Fibroblast of pulmonary artery (primary cell): ENCODE data around the gene PRR9.
"Not testable (repeated sequence)": the region's sequence is repeated elsewhere in the genome, so short reads cannot be mapped to it uniquely, and the experiment has no call there.

Experiments used
- DNase-seq: peaks from one replicate; pipeline ENCODE4 v3.0.0-alpha.2; 2010; ENCODE audit warnings: low read depth
- H3K4me3 ChIP-seq: replicated peaks from 2 replicates; pipeline ENCODE4 v1.5.1; 2011; ENCODE audit warnings: low read depth, mild to moderate bottlenecking, control low read depth, low read length, moderate library complexity
- TF ChIP-seq, protein P1 (sequence below): IDR thresholded peaks from 2 replicates; pipeline ENCODE4 v1.5.1; 2011; ENCODE audit warnings: mild to moderate bottlenecking, control low read depth, low read length, inconsistent platforms; ENCODE audit errors: missing control alignments

PRR9 gene

DNA sequence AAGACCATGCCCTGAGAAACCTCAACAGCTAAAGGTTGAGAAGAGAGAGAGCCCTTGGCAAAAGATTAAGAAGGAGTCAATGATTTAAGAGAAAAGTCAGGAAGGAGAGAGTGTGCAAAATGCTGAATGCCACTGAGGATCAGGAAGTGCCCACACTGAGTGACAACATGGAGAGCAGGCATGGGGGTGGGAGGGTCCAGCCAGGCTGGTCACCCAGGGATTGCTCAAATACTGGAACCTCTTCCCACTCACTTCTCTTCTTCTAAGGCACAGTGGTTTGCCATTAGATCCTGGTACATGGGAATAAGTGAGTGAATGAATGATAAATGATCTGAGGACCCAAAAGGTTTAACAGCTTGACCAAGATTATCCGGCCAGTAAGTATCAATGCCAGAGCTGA is 11.1 kb downstream of the PRR9 start:
- no peak overlapping the region for H3K4me3 ChIP-seq
- no peak for DNase-seq
- TF ChIP-seq, protein P1, sequence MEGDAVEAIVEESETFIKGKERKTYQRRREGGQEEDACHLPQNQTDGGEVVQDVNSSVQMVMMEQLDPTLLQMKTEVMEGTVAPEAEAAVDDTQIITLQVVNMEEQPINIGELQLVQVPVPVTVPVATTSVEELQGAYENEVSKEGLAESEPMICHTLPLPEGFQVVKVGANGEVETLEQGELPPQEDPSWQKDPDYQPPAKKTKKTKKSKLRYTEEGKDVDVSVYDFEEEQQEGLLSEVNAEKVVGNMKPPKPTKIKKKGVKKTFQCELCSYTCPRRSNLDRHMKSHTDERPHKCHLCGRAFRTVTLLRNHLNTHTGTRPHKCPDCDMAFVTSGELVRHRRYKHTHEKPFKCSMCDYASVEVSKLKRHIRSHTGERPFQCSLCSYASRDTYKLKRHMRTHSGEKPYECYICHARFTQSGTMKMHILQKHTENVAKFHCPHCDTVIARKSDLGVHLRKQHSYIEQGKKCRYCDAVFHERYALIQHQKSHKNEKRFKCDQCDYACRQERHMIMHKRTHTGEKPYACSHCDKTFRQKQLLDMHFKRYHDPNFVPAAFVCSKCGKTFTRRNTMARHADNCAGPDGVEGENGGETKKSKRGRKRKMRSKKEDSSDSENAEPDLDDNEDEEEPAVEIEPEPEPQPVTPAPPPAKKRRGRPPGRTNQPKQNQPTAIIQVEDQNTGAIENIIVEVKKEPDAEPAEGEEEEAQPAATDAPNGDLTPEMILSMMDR: no peak

DNA sequence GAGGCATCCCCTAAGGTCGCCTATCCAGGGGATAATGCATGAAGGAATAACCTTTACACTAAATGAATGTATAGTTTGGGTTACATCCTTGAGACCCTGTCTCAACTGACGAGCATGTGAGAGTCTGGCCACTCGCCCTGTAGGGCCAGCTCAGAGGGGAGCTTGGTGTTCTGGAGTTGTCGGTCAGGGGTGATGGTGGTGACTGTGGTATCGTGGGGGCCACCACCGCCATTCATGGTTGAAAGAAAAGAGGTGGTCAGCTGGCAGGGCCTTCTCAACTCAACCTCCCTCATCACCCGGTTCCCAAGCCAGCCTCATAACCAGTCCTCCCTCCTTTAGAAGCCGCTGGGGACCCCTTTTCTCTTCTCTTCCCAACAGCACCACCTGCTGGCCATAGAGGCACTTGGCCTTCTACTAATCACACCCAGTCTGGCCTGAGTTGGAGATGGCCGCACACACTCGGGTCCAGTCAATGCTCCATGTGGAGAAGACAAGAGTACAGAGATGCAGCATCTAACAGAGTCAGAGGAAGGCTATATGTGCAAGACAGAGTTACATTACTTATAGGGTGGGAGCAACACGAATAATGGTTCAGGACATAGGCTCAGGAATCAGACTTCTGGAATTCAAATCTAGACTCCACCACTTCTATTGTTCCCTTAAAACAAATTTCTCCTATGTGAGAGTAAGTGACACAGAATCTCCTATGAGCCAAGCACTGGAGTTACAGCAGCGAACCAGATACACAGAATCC is 11.9 kb downstream of the PRR9 start:
- DNase-seq: not testable (repeated sequence)

DNA sequence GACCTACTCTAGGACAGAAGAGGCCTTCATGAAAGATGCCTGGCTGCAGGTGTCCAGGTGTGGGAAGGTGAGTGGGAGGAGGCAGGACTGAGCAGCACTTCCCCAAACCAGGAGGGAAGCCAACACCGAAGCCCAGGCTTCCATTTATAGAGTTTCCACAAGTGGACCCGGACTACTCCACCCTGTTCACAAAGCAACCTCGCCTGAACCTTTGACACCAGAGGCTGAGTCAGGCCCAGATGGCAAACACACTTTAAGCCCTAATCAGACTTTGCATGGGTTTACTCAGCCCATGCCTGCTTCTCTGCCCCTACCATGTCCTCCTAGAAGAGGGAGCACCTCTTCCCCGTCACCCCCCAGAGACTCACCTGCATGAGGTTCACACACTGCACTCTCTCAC is 14.0 kb downstream of the PRR9 start:
- no peak for DNase-seq
- TF ChIP-seq, protein P1: no peak
- H3K4me3 ChIP-seq: no peak overlapping the region

More for the DNA sequence above, 11.9 kb downstream of the PRR9 start:
- H3K4me3 ChIP-seq: not testable (repeated sequence)
- TF ChIP-seq, protein P1: peak; percentile 43

DNA sequence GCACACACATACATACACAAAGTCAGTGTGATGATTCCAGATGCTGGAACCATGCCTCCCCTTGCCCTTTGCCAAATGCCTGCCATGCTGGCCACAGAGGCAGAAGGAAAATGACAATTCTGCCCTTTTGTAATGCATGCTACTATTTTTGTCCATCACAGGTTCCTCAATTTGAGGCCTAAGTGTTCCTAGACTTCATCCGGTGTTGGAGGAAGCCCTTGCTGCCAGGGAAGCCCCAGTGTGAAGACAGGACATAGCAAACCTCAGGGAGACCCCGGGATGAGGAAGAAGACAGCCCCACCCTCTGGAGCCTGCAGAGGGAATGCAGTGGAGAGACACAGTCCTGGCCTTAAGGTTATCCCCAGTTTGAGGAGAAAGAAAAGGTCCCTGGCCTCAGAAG is 14.4 kb downstream of the PRR9 start:
- DNase-seq: no peak
- H3K4me3 ChIP-seq: no peak overlapping the region
- TF ChIP-seq, protein P1: no peak

DNA sequence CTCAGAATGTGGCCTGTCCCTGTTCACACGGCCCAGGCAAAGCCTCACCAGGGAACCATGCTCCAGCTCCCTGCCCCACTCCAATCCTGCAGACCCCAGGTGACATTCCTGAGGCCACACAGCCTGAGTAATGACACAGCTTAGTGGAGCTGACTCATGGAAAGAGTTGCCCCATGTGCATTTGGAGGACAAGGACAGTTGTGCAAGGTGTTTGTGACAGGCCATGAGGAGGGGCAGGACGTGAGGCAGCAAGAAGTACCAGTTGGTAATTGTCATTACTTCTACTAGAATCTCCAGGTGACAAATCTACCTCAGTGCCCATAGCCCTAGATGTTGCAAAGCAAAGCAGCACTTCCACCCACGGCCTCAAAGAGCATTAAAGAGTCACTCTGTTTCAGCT is 15.2 kb downstream of the PRR9 start:
- H3K4me3 ChIP-seq: no peak overlapping the region
- DNase-seq: no peak

DNA sequence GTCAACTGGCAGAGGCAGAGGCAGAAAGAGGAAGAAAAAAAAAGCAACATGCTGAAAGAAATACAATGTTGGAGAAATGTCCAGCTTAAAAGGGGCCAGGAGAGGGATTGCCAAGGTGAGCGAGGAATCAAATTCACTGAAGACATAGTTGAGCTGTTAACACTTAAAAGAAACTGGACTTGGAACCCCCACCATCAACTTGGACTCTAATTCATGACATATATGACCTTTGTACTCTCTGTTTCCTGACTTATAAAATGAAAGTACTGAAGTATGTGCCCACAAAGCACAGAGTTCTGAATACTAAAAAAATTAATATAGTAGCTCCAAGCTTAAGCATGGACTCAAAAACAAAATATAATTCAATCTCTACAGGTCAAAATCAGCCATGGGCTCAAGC is 16.1 kb downstream of the PRR9 start:
- DNase-seq: no peak
- no peak overlapping the region for H3K4me3 ChIP-seq
- TF ChIP-seq, protein P1: no peak

More for the DNA sequence above, 15.2 kb downstream of the PRR9 start:
- TF ChIP-seq, protein P1: no peak

DNA sequence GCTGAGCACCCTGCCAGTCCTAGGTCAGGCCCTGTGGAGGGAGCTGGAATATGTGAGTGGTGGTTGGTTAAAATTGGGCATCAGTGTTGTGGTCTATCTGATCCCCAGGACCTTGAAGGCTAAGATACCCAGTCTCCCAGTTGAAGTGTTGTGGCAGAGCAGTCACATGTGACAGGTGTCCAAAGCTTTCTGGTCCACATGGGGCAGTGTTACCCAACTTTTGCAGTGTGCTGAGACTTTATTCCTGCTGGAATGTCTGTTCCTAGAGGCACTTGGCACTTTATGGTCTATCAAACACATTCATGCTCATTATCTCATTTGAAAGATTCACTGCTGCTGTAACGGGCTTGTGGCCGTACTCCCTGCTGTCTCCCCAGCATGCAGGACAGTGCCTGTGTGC is 21.1 kb downstream of the PRR9 start:
- DNase-seq: no peak
- TF ChIP-seq, protein P1: no peak
- H3K4me3 ChIP-seq: no peak overlapping the region
